ENCODE results near the gene HPSE2. TPM values are rescaled to one million over a fixed set of nuclear protein-coding genes. Genes with fewer than 3 reads are reported as not detected.

HPSE2 gene
- total RNA-seq, 1 experiment from 2014 or later, result 0.05 TPM

DNA sequence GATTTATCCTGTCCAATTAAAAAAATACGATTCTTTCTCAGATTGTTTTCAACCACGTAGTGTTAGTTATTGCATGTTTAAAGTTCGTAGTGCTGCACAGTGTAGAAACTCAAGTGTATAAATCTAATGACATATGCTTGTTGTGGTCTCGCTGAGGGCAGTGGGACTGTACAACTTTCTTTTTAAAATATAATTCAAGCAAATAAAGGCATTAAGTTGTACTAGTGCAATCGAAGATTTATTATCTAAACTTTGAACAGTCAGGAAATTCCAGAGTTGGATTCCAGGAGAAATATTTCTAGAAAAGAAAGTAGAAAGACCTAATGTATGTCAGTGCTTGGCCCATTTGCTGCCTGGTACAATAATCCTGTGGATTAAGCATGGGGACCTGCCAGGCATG, 664.8 kb downstream of the HPSE2 start:
- DNase-seq (ENCODE audit: low read depth, low spot score) (no peak), ATAC-seq (no peak)
- H2AFZ ChIP-seq (ENCODE audit: low read depth, low read length, poor library complexity, severe bottlenecking), result no peak overlapping the region
- H3K9me2 ChIP-seq (ENCODE audit: insufficient read depth), result no peaks in the 10 kb centered on the region
- no peaks in the 10 kb centered on the region for H3K36me3 ChIP-seq (ENCODE audit: control insufficient read depth in 1 of 2, insufficient read depth in 2 of 2, low read length in 2 of 2)
- no peaks in the 10 kb centered on the region for H3K4me1 ChIP-seq (ENCODE audit: control insufficient read depth in 1 of 2, insufficient read depth in 2 of 2, low read length in 2 of 2)
- H3K9ac ChIP-seq (ENCODE audit: low read length), result no peak overlapping the region
- ChIA-PET POLR2A (no interaction called here), RAD21 (ENCODE audit: low non-redundant PET in 1 of 2, low total read pairs in 2 of 2, uncharacterized antibody in 2 of 2, unreplicated experiment in 2 of 2) (no interaction called here), CTCF (no interaction called here)
- H3K4me3 ChIP-seq (replicated peaks in 1 of 2; ENCODE audit: low read depth in 1 of 2, low read length in 2 of 2), result no peak overlapping the region
- BruUV-seq (replicated peaks), result no TSS peak
- TF ChIP-seq EZH2 (IDR thresholded peaks at IDR 0.05), result no peak
- TF ChIP-seq, protein P1, sequence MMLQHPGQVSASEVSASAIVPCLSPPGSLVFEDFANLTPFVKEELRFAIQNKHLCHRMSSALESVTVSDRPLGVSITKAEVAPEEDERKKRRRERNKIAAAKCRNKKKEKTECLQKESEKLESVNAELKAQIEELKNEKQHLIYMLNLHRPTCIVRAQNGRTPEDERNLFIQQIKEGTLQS (IDR thresholded peaks at IDR 0.05), result no peak
- TF ChIP-seq RAD21 (IDR thresholded peaks at IDR 0.05; ENCODE audit: low read depth), result no peak
- no peak for TF ChIP-seq SP1 (IDR thresholded peaks at IDR 0.05; ENCODE audit: low read depth)
- TF ChIP-seq POLR2AphosphoS5 (IDR thresholded peaks at IDR 0.05; ENCODE audit: low read depth, low read length), result no peak
- TF ChIP-seq, protein P2, sequence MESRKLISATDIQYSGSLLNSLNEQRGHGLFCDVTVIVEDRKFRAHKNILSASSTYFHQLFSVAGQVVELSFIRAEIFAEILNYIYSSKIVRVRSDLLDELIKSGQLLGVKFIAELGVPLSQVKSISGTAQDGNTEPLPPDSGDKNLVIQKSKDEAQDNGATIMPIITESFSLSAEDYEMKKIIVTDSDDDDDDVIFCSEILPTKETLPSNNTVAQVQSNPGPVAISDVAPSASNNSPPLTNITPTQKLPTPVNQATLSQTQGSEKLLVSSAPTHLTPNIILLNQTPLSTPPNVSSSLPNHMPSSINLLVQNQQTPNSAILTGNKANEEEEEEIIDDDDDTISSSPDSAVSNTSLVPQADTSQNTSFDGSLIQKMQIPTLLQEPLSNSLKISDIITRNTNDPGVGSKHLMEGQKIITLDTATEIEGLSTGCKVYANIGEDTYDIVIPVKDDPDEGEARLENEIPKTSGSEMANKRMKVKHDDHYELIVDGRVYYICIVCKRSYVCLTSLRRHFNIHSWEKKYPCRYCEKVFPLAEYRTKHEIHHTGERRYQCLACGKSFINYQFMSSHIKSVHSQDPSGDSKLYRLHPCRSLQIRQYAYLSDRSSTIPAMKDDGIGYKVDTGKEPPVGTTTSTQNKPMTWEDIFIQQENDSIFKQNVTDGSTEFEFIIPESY (IDR thresholded peaks at IDR 0.05; ENCODE audit: extremely low read depth, insufficient replicate concordance, low read length), result no peak
- no peak for TF ChIP-seq EZH2phosphoT487 (IDR thresholded peaks at IDR 0.05; ENCODE audit: borderline replicate concordance)
- no peak for TF ChIP-seq SIN3A (IDR thresholded peaks at IDR 0.05; ENCODE audit: low read depth)
- TF ChIP-seq ZFX (IDR thresholded peaks at IDR 0.05), result no peak
- no peak for TF ChIP-seq EGR1 (IDR thresholded peaks at IDR 0.05; ENCODE audit: low read depth)
- no peak for TF ChIP-seq ZNF274 (IDR thresholded peaks at IDR 0.05; ENCODE audit: low read depth, low read length)
- TF ChIP-seq, protein P3, sequence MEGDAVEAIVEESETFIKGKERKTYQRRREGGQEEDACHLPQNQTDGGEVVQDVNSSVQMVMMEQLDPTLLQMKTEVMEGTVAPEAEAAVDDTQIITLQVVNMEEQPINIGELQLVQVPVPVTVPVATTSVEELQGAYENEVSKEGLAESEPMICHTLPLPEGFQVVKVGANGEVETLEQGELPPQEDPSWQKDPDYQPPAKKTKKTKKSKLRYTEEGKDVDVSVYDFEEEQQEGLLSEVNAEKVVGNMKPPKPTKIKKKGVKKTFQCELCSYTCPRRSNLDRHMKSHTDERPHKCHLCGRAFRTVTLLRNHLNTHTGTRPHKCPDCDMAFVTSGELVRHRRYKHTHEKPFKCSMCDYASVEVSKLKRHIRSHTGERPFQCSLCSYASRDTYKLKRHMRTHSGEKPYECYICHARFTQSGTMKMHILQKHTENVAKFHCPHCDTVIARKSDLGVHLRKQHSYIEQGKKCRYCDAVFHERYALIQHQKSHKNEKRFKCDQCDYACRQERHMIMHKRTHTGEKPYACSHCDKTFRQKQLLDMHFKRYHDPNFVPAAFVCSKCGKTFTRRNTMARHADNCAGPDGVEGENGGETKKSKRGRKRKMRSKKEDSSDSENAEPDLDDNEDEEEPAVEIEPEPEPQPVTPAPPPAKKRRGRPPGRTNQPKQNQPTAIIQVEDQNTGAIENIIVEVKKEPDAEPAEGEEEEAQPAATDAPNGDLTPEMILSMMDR (IDR thresholded peaks at IDR 0.05 in 2 of 3, conservative IDR thresholded peaks at IDR 0.05 in 1 of 3; ENCODE audit: borderline replicate concordance in 1 of 3, insufficient read depth in 1 of 3, low read depth in 2 of 3, low read length in 2 of 3), result no peak
- H3K4me2 ChIP-seq (ENCODE audit: low read length), result no peak overlapping the region
- intact Hi-C loops (cut with micrococcal nuclease), result no loop called here
- H3K27ac ChIP-seq (ENCODE audit: low read depth, low read length), result no peak overlapping the region
- no peaks in the 10 kb centered on the region for H4K20me1 ChIP-seq (ENCODE audit: insufficient read depth)
- no peaks in the 10 kb centered on the region for H3K79me2 ChIP-seq (ENCODE audit: insufficient read depth, low read length)
- peaks cover 50% of the 10 kb centered on the region for H3K27me3 ChIP-seq (ENCODE audit: insufficient read depth, low read length)
- H3K9me3 ChIP-seq (ENCODE audit: control insufficient read depth in 1 of 2, insufficient read depth in 1 of 2, low read depth in 1 of 2, low read length in 2 of 2), result no peaks in the 10 kb centered on the region

Measured in HCT116 (cell line).